ENCODE data around the gene MRPL47.

Gene MRPL47

DNA sequence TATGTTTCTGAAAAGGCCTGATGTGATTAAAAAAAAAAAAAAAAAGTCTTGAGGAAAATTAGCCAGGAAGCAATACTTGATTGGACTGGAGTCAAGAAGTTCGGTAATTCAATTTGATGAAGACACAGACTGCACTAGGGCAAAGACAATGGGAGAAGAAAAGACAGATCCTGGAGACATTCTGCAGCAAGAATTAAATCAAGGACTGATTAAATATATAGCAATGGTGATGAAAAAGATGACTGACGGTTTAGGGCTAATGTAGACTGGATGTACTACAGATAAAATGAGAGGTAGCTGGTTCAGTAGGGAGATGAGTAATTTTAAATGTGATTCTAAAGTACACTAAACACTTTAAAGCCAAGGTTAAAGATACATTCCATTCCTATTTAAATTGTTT is 13.8 kb downstream of the MRPL47 start:
- DNase-seq, result no peak

DNA sequence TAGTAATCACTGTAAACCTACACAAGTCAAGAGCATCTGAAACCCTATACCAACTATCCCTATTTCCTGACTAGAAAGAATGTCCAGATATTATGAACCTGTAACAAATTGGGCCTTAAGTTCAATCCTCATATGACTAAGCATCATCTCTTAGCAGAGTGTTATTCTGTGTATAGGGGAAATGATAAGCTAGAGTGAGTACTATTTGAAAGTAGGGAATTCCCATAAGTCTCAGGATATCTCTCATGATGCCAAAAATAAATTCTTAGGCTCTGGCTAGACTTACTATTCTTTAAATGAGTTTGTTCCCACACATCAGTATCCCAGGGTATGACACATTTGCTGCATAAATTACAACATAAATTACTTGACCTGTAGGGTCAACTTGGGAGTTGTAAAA is 15.3 kb downstream of the MRPL47 start:
- DNase-seq, result no peak

DNA sequence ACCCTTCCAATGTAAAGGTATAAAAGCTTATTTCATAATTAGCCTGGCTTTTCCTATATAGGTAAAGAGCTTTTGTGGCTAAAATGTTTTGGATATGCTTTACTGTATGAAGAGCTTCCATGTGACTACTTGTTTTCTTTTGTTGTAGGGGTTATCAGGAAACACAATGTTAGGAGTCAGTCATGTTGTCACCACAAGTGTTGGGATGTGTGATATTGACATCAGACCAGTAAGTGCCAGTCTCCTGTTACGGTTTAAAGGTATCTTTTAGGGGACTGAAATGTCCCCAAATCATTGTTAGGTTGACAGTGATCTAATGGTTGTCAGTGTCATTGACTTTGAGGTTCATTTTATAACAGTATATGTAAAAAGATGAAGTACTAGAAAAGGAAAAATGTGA is 23.4 kb downstream of the MRPL47 start:
- DNase-seq, result no peak

DNA sequence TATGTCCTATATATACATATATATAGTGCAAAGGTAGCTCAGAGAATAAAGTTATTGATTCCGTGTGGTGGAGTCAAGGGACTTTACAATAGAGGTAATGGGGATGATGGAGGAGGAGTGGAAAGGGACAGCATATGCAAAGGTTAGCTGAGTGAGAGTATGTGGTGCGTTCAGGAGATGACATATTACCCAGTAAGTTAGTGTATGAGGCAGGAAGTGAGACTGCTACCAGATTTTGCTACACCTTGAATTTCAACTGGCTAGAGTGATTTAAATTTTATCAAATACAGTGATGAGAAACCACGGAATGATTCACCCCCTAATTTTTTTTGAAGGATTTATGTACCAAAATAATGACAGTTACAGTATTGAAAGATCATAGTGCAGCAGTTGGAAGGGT is 38.9 kb downstream of the MRPL47 start:
- no peak for DNase-seq

DNA sequence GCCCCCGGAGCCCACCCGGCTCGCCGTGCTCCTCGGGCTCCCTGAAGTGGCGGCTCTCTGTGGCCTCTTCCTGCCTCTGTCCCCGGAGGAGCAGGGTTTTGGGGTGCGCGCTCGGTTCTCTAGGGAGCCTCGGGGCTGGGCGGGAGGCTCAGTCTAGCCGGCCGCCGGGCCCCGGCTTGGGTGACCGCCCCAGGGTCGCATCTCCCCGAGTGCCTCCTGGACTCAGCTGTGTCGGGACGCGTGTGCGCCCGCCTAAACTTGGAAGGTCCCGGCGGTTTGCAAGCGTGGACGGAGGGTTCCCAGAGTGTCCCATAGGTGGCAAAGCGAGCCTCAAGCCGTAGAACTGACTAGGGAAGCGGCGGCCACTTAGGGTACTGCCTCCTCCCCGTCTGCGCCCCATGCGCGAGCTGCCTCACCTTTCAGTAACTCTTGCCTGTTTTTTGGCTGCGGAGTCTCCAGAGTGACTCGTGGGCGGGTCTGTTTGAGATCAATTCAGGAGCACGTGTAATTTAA is 41.1 kb downstream of the MRPL47 start:
- peak; percentile 67 for DNase-seq

DNA sequence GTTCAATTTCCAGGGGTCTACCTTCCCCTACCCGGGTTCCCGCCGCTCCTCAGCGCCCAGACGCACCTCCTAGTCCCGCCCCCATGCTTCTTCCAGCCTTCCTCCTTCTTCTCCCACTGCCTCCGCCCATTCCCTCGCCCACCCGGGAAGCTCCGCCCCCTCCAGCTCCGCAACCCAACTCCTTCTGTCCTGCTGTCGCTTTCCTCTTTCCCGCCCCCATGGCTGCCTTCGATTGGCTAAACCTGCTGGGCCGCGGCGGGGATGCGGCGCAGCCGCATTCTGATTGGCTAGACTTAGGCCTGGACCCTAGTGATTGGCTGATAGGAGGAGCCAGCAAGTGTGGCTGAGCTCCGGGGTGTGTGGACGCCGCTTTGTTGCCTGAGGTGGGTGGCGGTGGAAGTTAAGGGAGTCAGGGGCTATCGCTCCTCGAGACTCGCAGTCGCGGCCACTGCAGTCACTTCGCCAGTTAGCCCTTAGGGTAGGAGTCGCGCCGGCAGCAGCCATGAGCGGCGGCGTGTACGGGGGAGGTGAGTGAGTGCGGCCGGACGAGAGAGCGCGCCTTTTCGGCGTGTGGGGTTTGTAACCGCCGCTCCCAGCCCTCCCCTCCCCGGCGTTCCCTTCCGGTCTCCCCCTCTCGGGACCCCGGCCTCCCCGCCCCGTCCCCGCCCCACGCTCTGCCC is 41.7 kb downstream of the MRPL47 start, which contains the start of gene ACTL6A:
Gene ACTL6A (plus strand): TSS at position 336 of the 680 bp plus-strand sequence. CDS start 167 bp downstream, at position 503.
- DNase-seq, result peak; percentile 99

DNA sequence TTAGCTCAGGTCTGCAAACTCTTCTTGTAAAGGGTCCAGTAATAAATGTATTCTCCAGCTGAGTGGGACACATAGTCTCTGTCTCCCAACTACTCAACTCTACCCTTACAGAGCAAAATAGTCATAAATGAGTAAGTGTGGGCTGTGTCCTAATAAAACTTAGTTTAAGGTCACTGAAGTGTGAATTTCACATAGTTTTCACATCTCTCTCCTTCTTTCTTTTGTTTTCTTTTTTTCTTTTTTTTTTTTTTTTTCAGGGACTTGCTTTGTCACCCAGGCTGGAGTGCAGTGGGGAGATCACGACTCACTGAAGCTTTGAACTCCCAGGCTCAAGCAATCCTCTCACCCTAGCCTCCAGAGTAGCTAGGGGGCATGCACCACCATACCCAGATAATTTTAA is 43.6 kb downstream of the MRPL47 start:
- no peak for DNase-seq

DNA sequence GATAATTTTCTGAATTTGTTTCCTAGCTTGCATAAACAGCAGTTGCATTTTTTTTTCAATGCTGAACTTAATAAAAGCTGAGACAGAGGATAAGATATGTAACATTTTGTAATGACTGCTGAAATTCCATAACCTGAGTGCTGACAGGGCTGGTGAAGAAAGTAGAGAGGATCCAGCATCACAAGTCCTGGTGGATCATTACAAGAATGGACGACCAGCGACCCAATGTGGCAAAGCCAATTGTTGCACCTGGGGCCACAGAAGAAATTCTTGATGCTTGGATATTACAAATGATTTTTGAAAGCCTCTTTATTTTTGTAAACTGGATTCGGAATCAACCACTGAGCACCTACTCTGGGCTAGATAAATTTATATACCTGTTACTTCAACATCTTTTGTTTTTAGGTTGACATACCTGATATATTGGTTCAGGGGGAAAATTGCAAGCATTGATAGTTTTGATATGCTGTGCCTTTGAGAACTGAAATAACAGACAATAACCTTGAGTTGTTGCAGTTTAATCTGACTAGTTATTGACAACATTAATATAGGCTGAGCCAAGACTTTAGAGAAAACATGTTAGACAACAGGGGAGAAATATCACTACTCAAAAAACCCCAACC is 45.6 kb downstream of the MRPL47 start:
- peak; percentile 41 for DNase-seq

DNA sequence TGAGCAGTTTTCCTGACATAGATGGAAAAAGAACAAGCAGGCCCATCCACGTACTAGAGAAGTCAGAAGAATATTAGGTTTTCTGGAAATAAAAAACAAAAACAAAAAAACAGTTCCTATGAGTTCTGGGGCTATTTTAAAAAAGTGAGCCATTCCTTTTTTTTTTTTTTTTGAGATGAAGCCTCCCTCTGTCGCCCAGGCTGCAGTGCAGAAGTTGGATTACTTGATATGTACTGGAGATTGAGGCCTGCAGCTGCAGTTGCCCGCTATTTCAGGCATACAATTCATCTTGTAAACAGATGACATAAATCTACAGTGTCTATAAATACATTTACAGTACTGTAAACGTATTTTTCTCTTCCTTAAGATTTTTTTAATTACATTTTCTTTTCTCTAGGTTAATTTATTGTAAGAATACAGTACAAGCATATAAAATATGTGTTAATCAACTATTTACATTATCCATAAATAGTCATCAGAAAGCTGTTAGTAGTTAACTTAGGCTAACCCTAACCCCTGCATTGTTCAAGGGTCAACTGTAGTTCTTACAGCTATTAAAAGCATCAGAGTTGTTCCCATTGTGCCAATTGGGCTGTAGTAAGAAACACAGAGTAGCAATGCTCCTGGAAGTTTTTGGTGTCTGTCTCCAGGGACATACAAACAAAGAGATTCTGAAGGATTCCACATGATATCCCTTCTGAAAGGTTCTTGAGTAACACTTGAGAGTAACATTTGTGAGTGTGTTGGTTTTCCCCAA is 52.9 kb downstream of the MRPL47 start:
- no peak for DNase-seq

DNA sequence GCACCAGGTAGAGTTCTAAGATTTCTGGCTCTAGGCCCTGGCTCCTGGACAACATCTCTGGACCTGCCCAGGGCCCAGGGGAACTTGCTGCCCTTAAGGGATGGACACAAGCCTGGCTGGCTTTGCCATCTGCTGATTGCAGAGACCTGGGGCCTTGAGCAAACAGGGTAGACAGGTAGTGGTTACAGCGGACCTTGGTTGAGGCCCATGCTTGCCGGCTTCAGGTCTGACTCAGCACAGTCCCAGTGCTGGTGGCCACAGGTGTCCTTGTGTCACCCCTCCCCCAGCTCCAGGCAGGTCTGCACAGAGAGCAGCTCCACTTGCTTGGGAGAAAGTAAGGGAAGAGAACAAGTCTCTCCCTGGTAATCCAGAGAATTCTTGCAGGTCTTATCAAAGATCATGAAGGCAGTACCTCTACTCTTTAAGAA is 57.6 kb downstream of the MRPL47 start:
- no peak for DNase-seq

DNA sequence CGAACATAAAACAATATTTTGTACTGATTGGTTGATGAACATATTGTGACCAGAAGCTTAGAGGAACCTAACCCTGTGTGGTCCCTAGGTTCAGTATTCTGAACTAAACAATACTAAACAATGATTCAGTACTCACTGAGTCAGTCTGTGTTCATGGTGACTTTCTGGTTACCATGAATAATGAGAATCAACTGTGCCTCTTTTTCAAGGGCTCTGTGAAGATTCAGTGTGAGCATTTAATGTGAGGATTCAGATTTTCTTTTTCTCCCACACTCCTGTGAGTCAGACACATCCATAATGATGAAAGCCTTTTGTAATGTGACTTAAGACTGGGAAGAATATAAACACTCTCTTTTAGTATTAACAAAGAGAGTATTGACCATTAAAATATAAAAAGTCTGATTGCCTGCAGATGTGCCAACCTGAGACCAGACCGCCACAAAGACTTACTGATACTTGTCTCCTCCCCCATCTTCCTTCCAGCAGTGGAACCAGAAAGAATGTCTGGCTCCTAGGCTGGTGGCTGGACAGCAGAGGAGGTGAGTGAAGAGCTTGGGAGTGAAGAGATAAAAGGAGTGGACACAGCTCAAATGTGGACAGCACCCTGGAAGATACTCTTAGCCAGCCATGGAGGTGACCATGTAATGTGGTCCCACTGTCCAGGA is 59.3 kb downstream of the MRPL47 start:
- DNase-seq, result no peak

DNA sequence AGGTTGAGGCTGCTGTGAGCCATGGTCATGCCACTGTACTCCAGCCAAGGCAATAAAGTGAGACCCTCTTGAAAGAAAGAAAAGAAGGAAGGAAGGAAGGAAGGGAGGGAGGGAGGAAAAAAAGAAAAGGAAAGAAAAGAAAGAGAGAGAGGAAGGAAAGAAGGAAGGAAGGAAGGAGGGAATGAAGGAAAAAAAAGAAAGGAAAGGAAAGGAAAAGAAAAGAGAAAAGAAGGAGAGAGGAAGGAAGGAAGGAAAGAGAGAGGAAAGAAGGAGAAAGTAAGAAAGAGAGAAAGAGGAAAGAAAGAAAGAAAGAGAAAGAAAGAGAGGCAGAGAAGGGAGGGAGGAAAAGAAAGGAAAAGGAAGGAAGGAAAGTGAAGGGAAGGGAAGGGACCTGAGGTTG is 62.1 kb downstream of the MRPL47 start:
- no peak for DNase-seq

DNA sequence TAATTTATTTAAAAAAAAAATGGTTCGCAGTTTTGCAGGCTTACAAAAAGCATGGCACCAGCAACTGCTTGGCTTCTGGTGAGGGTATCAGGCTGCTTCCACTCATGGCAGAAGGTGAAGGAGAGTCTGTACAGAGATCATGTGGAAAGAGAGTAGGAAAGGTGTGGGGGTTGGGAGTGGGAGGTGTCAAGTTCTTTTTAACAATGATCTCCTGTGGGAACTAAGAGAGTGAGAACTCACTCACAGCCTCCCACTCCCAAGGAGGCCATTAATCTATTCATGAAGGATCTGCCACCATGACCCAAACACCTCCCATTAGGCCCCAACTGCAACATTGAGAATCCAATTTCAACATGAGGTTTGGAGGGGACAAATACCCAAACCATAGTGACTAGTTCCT is 62.8 kb downstream of the MRPL47 start:
- no peak for DNase-seq

DNA sequence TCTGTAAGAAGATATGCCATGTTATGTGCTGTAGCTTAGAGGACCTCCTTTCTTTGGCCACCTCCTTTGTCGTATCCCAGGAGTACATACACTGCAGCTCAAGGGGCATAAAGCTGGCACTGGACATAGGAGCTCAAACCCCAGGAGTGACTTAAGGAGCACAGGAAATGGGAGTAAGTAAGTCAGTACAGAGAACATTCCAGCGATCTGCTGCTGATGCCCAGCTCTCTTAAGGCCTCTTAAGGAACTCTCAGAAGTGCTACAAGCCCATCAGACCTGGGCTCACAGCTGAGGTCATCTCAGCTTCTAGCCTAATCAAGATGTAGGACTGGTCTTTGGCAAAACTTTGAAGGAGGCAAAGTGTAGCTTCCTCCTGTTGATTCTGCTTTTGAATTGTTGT is 63.3 kb downstream of the MRPL47 start:
- no peak for DNase-seq
